B cell (primary cell): Measurements from ENCODE around the gene KIRREL3. TPM values are rescaled to one million over a fixed set of nuclear protein-coding genes. Genes with fewer than 3 reads are reported as not detected.
"Not testable (repeated sequence)": the region's sequence is repeated elsewhere in the genome, so short reads cannot be mapped to it uniquely, and the experiment has no call there.

Experiments
- ATAC-seq: fragments of 200-7000 bp; cut with Tn5 transposase; one replicate; pipeline ENCODE4 v1.10.0; 2021; ENCODE audit warnings: low read depth, mild to moderate bottlenecking, moderate number of reproducible peaks, moderate library complexity
- CTCF ChIA-PET: fragments of 350-600 bp; sonication (Branson Sonifier 250); formaldehyde crosslinking; loops from one replicate; lab custom pipeline; 2021; ENCODE audit warnings: antibody characterized with exemption, inconsistent platforms; lab: Charles Lee
- POLR2A ChIA-PET: fragments of 350-600 bp; sonication (Branson Sonifier 250); formaldehyde crosslinking; loops from one replicate; lab custom pipeline; 2021; ENCODE audit warnings: antibody characterized with exemption; lab: Charles Lee
- DNase-seq: peaks from one replicate; pipeline ENCODE4 v3.0.0; 2013
- H2AFZ ChIP-seq: 2 replicates; pipeline ENCODE4 v1.6.1; 2012; ENCODE audit warnings: mild to moderate bottlenecking, low read depth, low read length; ENCODE audit not compliant: insufficient read depth, poor library complexity, severe bottlenecking
- H3K27ac ChIP-seq, 2 donors: 1 replicate in 1 of 2; 2 replicates in 1 of 2; pipeline ENCODE4 v1.5.1; 2012 to 2013; ENCODE audit warnings: low read length in 2 of 2, mild to moderate bottlenecking in 2 of 2, moderate library complexity in 1 of 2
- H3K27me3 ChIP-seq, 4 experiments: fragments of 200-600 bp in 1 of 4; sonication (generic) in 1 of 4; replicated peaks in 1 of 4; 1 replicate in 2 of 4; 2 replicates in 2 of 4; pipeline versions ENCODE4 v1.6.1 to v1.7.0; 2013 to 2016; ENCODE audit warnings: low read length in 3 of 4, mild to moderate bottlenecking in 2 of 4, mixed read lengths in 1 of 4, moderate library complexity in 1 of 4; ENCODE audit not compliant: insufficient read depth in 4 of 4, control insufficient read depth in 3 of 4; ENCODE audit errors: control extremely low read depth in 1 of 4
- H3K36me3 ChIP-seq, 2 experiments: replicated peaks in 1 of 2; 1 replicate in 1 of 2; 2 replicates in 1 of 2; pipeline versions ENCODE4 v1.6.1 to v1.7.1; 2013; ENCODE audit warnings: low read length in 1 of 2; ENCODE audit not compliant: insufficient read depth in 2 of 2, control insufficient read depth in 1 of 2; ENCODE audit errors: control extremely low read depth in 1 of 2, extremely low read depth in 1 of 2
- H3K4me1 ChIP-seq, 2 donors: fragments of 200-600 bp in 1 of 2; sonication (generic) in 1 of 2; 1 replicate in 1 of 2; 2 replicates in 1 of 2; pipeline versions ENCODE4 v1.5.1 to v1.6.1; 2013 to 2017; ENCODE audit warnings: low read length in 2 of 2; ENCODE audit not compliant: control insufficient read depth in 2 of 2, insufficient read depth in 2 of 2
- H3K4me2 ChIP-seq: replicated peaks from 2 replicates; pipeline ENCODE3; 2012; ENCODE audit warnings: mild to moderate bottlenecking, low read depth, low read length; ENCODE audit not compliant: poor library complexity, severe bottlenecking
- H3K4me3 ChIP-seq, 5 experiments: fragments of 200-600 bp in 1 of 5; sonication (generic) in 1 of 5; 1 replicate in 3 of 5; 2 replicates in 2 of 5; pipeline versions ENCODE4 v1.5.1 to v1.7.0; 2011 to 2016; ENCODE audit warnings: low read length in 4 of 5, mild to moderate bottlenecking in 4 of 5, low read depth in 2 of 5, control low read depth in 1 of 5, moderate library complexity in 1 of 5; ENCODE audit not compliant: insufficient read depth in 1 of 5; ENCODE audit errors: control extremely low read depth in 1 of 5, extremely low read depth in 1 of 5
- H3K79me2 ChIP-seq: fragments of 200-600 bp; sonication (generic); one replicate; pipeline ENCODE4 v1.6.0; 2016; ENCODE audit warnings: low read length; ENCODE audit not compliant: control insufficient read depth, insufficient read depth
- H3K9ac ChIP-seq: fragments of 200-600 bp; sonication (generic); 2 replicates; pipeline ENCODE4 v1.6.1; 2017; ENCODE audit warnings: mild to moderate bottlenecking, low read length, moderate library complexity
- H3K9me3 ChIP-seq, 3 donors: one replicate each; pipeline versions ENCODE4 v1.6.1 to v1.7.1; 2013; ENCODE audit warnings: low read length in 2 of 3; ENCODE audit not compliant: control insufficient read depth in 2 of 3, insufficient read depth in 1 of 3; ENCODE audit errors: control extremely low read depth in 1 of 3
- H4K20me1 ChIP-seq: 2 replicates; pipeline ENCODE4 v1.6.0; 2012; ENCODE audit warnings: mild to moderate bottlenecking, low read length; ENCODE audit not compliant: insufficient read depth, control insufficient read depth, poor library complexity, severe bottlenecking
- H3K27ac Mint-ChIP-seq: one replicate; pipeline ENCODE4 v1.8.0; 2021; ENCODE audit warnings: mixed read lengths
- H3K27me3 Mint-ChIP-seq: one replicate; pipeline ENCODE4 v1.8.0; 2021; ENCODE audit warnings: mixed read lengths
- H3K4me1 Mint-ChIP-seq: one replicate; pipeline ENCODE4 v1.8.0; 2021; ENCODE audit warnings: mixed read lengths
- H3K4me3 Mint-ChIP-seq: one replicate; pipeline ENCODE4 v1.8.0; 2021; ENCODE audit warnings: mixed read lengths
- H3K9me3 Mint-ChIP-seq: one replicate; pipeline ENCODE4 v1.8.0; 2022; ENCODE audit warnings: mixed read lengths; ENCODE audit not compliant: insufficient read depth
- CTCF ChIP-seq: fragments of 200-600 bp; IDR thresholded peaks from one replicate; pipeline ENCODE4 v1.8.0; 2022; ENCODE audit warnings: antibody characterized with exemption, mild to moderate bottlenecking
- EZH2 ChIP-seq: IDR thresholded peaks from 2 replicates; pipeline ENCODE4 v1.6.1; 2012; ENCODE audit warnings: borderline replicate concordance, low read depth, mild to moderate bottlenecking, moderate library complexity, low read length; ENCODE audit not compliant: insufficient read depth, poor library complexity, severe bottlenecking
- WGBS: methylation state at CpG from one replicate; pipeline ENCODE4 v1.1.5; 2013; ENCODE audit warnings: missing lambda C conversion rate; ENCODE audit not compliant: insufficient coverage; 5-methylcytosine and 5-hydroxymethylcytosine counted together
- intact Hi-C: fragments of 100-400 bp; cut with micrococcal nuclease; formaldehyde crosslinking; loops from one replicate; pipeline ENCODE4 v1.10.0; 2022
- polyA plus RNA-seq: library from polyadenylated mRNA; depleted of rRNA; stranded (reverse); fragments of >200 nt; gene quantifications from 2 replicates; pipeline ENCODE4 v1.2.3, GENCODE V29; 2012
- total RNA-seq, 2 donors: library from RNA; stranded (reverse); fragments of 120-200 nt in 1 of 2; gene quantifications; 1 replicate in 1 of 2; 2 replicates in 1 of 2; pipeline versions ENCODE4 v1.2.3 to v1.2.4, GENCODE V29; 2013 to 2022

Gene KIRREL3
- total and polyA plus RNA-seq, 2 donors (not counting 1 experiment from before 2014, with no cell fraction given) = not detected

GRCh38 chr11:126396965-126397364 lies 603.6 kb downstream of the KIRREL3 start:
- H3K4me2 ChIP-seq = no peak overlapping the region
- POLR2A ChIA-PET = no interaction called here
- no peak for TF ChIP-seq EZH2
- TF ChIP-seq CTCF = no peak
- H3K36me3 ChIP-seq = no peaks in the 10 kb centered on the region
- no peak overlapping the region for H2AFZ ChIP-seq
- no CpG with 5 or more reads among the region's 4 CpGs for WGBS
- H4K20me1 ChIP-seq = no peaks in the 10 kb centered on the region
- CTCF ChIA-PET = no interaction called here
- intact Hi-C loops = no loop called here
- no peak overlapping the region for H3K27ac ChIP-seq
- Mint-ChIP-seq H3K27me3 (peaks cover 19% of the 10 kb centered on the region), H3K4me3 (no peak overlapping the region), H3K9me3 (no peaks in the 10 kb centered on the region), H3K27ac (no peak overlapping the region), H3K4me1 (peaks cover 7% of the 10 kb centered on the region)
- H3K9me3 ChIP-seq = peaks cover 0 to 5% (median 0%) of the 10 kb centered on the region in 3 donors
- no peak for DNase-seq
- H3K9ac ChIP-seq = no peak overlapping the region
- ATAC-seq = no peak
- no peaks in the 10 kb centered on the region for H3K79me2 ChIP-seq
- H3K27me3 ChIP-seq = peaks cover 0 to 8% (median 0%) of the 10 kb centered on the region in 4 experiments
- H3K4me3 ChIP-seq = no peak overlapping the region
- H3K4me1 ChIP-seq = peaks cover 4 to 7% of the 10 kb centered on the region in 2 donors

- H4K20me1 ChIP-seq, H3K79me2 ChIP-seq, DNase-seq, H3K4me3 Mint-ChIP-seq, POLR2A ChIA-PET, H3K9me3 ChIP-seq, H3K9ac ChIP-seq, H3K27ac ChIP-seq, H2AFZ ChIP-seq, H3K27ac Mint-ChIP-seq, CTCF ChIA-PET, H3K9me3 Mint-ChIP-seq, ATAC-seq, H3K4me3 ChIP-seq, H3K4me1 Mint-ChIP-seq, H3K4me2 ChIP-seq, H3K4me1 ChIP-seq, H3K36me3 ChIP-seq, H3K27me3 ChIP-seq, intact Hi-C loops: not testable (repeated sequence)
- peaks cover 15% of the 10 kb centered on the region for H3K27me3 Mint-ChIP-seq
- WGBS = 96% methylated on average over 12 of the region's 15 CpGs
These were observed 604.3 kb downstream of the KIRREL3 start for GRCh38 chr11:126396266-126396665.

- H3K27me3 ChIP-seq, POLR2A ChIA-PET, H3K9ac ChIP-seq, H3K4me1 ChIP-seq, H3K4me3 ChIP-seq, CTCF ChIA-PET, H3K36me3 ChIP-seq, H3K4me2 ChIP-seq, ATAC-seq, H3K27ac Mint-ChIP-seq, H4K20me1 ChIP-seq, H3K4me1 Mint-ChIP-seq, DNase-seq, H2AFZ ChIP-seq, H3K9me3 ChIP-seq, H3K79me2 ChIP-seq, H3K9me3 Mint-ChIP-seq, intact Hi-C loops, H3K4me3 Mint-ChIP-seq, H3K27ac ChIP-seq: not testable (repeated sequence)
- peaks cover 13% of the 10 kb centered on the region for H3K27me3 Mint-ChIP-seq
- no CpG with 5 or more reads among the region's 13 CpGs for WGBS
These were observed 604.8 kb downstream of the KIRREL3 start for GRCh38 chr11:126395784-126396183.
